ENCODE results near the gene ANAPC5. TPM values are rescaled to one million over a fixed set of nuclear protein-coding genes. Genes with fewer than 3 reads are reported as not detected.
"Not testable (repeated sequence)": the region's sequence is repeated elsewhere in the genome, so short reads cannot be mapped to it uniquely, and the experiment has no call there.

Gene ANAPC5
- total RNA-seq, 4 donors from 2014 or later, result 79.7 to 243 (median 107) TPM

DNA sequence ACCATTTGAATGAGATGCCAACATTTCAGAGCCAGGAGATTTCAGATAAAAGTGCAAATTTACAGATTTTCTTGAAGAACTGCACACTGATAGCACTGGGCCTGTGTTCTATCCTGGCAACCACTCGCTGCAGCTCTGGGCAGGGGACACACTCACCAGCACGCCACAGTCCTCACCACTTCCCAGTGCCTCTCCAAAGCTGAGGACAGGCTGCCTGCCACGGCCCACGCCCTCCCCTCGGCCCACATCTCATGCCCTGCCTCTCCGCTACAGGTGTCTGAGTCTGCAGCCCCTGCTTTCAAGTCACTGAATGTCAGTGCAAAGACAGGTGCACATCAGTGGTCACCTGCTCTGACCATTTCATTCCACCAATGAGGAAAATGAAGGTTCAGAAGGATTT is 68.4 kb downstream of the ANAPC5 start:
- no peak overlapping the region for H3K27ac ChIP-seq
- intact Hi-C loops (cut with DNase I; ENCODE audit: low total_unique reads), result no loop called here
- H3K4me3 ChIP-seq, result no peak overlapping the region
- H3K9me3 ChIP-seq, result no peaks in the 10 kb centered on the region
- peaks cover 0 to 12% of the 10 kb centered on the region in 2 donors for H3K4me1 ChIP-seq
- TF ChIP-seq, protein P1, sequence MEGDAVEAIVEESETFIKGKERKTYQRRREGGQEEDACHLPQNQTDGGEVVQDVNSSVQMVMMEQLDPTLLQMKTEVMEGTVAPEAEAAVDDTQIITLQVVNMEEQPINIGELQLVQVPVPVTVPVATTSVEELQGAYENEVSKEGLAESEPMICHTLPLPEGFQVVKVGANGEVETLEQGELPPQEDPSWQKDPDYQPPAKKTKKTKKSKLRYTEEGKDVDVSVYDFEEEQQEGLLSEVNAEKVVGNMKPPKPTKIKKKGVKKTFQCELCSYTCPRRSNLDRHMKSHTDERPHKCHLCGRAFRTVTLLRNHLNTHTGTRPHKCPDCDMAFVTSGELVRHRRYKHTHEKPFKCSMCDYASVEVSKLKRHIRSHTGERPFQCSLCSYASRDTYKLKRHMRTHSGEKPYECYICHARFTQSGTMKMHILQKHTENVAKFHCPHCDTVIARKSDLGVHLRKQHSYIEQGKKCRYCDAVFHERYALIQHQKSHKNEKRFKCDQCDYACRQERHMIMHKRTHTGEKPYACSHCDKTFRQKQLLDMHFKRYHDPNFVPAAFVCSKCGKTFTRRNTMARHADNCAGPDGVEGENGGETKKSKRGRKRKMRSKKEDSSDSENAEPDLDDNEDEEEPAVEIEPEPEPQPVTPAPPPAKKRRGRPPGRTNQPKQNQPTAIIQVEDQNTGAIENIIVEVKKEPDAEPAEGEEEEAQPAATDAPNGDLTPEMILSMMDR (IDR thresholded peaks at IDR 0.05), result no peak
- TF ChIP-seq POLR2A (IDR thresholded peaks at IDR 0.05), result no peak
- no peaks in the 10 kb centered on the region for H3K36me3 ChIP-seq
- no peak for DNase-seq
- no peaks in the 10 kb centered on the region for H3K27me3 ChIP-seq

DNA sequence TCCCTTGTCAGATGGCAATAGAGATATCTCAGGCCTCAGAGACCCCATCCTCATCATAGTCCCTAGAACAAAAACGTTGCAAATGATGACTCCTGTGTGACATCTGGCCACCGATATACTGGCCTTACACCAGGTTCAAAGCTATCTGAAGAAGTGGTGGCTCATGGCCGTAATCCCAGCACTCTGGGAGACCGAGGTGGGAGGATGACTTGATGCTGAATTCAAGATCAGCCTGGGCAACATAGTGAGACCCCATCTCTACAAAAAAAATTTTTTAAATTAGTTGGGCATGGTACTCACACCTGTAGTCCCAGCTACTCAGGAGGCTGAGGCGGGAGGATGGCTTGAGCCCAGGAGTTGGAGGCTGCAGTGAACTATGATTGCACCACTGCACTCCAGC is 68.8 kb downstream of the ANAPC5 start:
- no peak for DNase-seq
- Histone ChIP-seq H3K27me3 (no peaks in the 10 kb centered on the region), H3K27ac (no peak overlapping the region), H3K4me1 (peaks cover 0 to 8% of the 10 kb centered on the region in 2 donors), H3K9me3 (no peaks in the 10 kb centered on the region), H3K4me3 (no peak overlapping the region), H3K36me3 (no peaks in the 10 kb centered on the region)
- intact Hi-C loops (cut with DNase I; ENCODE audit: low total_unique reads), result no loop called here
- TF ChIP-seq POLR2A (IDR thresholded peaks at IDR 0.05), result no peak
- TF ChIP-seq, protein P1 (IDR thresholded peaks at IDR 0.05), result no peak

DNA sequence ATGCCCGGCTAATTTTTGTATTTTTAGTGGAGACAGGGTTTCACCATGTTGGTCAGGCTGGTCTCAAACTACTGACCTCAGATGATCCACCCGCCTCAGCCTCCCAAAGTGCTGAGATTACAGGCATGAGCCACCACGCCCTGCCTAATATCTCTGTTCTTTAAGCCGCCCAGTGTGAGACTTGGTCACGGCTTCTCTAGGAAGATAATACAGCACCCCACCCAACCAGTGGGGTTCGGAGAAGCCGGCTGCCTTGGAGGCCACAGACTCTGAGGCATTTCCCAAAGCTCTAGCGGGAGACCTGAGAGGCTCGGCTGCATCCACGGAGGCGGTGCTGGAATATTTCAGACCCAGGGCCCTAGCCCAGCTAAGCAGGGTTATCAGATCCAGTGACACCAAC is 69.3 kb downstream of the ANAPC5 start:
- intact Hi-C loops (cut with DNase I; ENCODE audit: low total_unique reads); H3K36me3 ChIP-seq; H3K27ac ChIP-seq; H3K4me3 ChIP-seq; H3K27me3 ChIP-seq; DNase-seq; H3K9me3 ChIP-seq; H3K4me1 ChIP-seq: not testable (repeated sequence)

DNA sequence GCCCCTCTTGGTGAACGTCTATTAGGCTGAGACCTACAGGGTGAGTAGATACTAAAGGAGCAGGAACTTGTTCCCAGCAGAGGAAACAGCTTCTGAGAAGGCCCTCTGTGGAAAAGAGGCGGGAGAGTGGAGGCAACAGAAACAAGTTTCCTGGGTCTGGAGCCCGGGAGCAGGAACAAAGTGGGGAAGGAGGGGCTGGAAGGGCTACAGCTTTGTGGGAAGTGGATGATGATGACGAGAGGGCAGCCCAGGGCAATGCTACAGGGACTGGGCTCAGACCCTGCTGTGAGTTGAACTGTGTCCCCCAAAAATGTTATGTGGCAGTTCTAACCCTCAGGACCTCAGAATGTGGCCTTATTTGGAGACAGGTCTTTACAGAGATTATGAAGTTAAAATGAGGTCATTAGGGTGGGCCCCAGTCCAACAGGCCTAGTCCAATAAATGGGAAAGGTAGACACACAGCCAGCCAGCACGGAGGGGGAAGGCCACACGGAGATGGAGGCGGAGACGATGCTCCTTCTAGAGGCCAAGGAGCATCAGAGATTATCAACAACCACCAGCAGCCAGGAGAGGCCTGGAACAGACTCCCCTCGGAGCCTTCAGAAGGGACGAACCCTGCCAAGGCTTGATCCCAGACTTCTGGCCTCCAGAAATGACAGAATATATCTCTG is 70.0 kb downstream of the ANAPC5 start:
- no peaks in the 10 kb centered on the region for H3K36me3 ChIP-seq
- TF ChIP-seq, protein P1 (IDR thresholded peaks at IDR 0.05), result no peak
- TF ChIP-seq POLR2A (IDR thresholded peaks at IDR 0.05), result no peak
- H3K27ac ChIP-seq, result peak overlapping the region in 1 of 2 donors; percentile 24
- H3K9me3 ChIP-seq, result no peaks in the 10 kb centered on the region
- H3K4me3 ChIP-seq, result no peak overlapping the region
- H3K4me1 ChIP-seq, result peaks cover 0 to 5% of the 10 kb centered on the region in 2 donors
- intact Hi-C loops (cut with DNase I; ENCODE audit: low total_unique reads), result no loop called here
- no peak for DNase-seq
- no peaks in the 10 kb centered on the region for H3K27me3 ChIP-seq

DNA sequence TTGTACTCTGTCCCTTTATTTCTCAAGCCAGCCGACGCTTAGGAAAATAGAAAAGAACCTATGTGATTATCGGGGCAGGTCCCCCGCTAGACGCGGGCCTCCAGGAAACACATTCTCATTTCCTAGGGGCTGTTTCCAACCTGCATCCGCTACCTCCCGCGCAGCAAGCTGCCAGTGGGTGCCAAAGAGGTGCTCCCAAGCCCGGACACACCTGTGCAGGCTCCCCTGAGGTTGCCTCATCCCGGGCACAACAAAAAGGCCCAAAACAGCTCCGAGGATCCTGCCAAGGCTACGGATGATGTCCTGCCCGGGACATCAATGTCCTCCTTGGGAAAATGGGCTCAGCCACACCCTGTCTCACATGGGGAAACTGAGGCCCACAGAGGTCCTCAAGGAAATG is 71.1 kb downstream of the ANAPC5 start:
- not testable (repeated sequence) for H3K27me3 ChIP-seq, H3K4me1 ChIP-seq, DNase-seq

DNA sequence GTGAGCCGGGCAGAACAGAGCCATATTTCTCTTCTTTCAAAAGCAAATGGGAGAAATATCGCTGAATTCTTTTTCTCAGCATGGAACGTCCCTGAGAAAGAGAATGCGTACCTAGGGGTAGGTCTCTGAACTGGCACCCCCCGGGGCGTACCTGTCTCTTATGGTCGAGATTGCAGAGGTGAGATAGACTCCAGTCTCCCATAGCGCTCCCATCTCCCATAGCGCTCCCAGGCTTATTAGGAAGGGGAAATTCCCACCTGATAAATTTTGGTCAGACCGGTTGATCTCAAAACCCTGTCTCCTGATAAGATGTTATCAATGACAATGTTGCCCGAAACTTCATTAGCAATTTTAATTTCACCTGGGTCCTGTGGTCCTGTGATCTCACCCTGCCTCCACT is 71.7 kb downstream of the ANAPC5 start:
- DNase-seq; H3K9me3 ChIP-seq; intact Hi-C loops (cut with DNase I; ENCODE audit: low total_unique reads); H3K36me3 ChIP-seq; H3K4me3 ChIP-seq; H3K27ac ChIP-seq; H3K4me1 ChIP-seq; H3K27me3 ChIP-seq: not testable (repeated sequence)

More for the DNA sequence above, 71.1 kb downstream of the ANAPC5 start:
- H3K27ac ChIP-seq; H3K36me3 ChIP-seq; H3K9me3 ChIP-seq; H3K4me3 ChIP-seq; intact Hi-C loops (cut with DNase I; ENCODE audit: low total_unique reads): not testable (repeated sequence)

DNA sequence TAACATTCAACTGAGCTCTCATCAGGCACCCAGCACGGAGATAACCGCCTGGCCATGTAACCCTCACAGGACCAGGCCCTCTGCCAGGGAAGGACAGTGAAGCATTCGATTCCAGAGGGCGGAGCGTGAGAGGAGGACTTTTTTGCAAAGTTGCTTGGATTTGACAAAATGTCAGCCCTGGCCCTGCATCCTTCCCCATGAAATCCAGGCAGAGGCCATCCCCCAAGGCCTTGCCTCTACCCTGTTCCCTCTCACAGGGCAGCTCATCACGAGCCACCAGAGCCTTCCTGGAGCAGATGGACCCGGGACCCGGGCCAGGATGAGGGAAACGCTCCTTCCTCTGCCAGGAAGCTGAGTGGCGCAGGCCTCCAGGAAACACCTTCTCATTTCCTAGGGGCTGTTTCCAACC is 72.7 kb downstream of the ANAPC5 start:
- DNase-seq, result peak; percentile 54 to 65
- no peaks in the 10 kb centered on the region for H3K9me3 ChIP-seq
- no peak overlapping the region for H3K4me3 ChIP-seq
- peak overlapping the region; percentile 53 to 70 for H3K27ac ChIP-seq
- H3K27me3 ChIP-seq, result no peaks in the 10 kb centered on the region
- peaks cover 0 to 5% of the 10 kb centered on the region in 2 donors for H3K4me1 ChIP-seq
- intact Hi-C loops (cut with DNase I; ENCODE audit: low total_unique reads), result no loop called here
- TF ChIP-seq POLR2A (IDR thresholded peaks at IDR 0.05), result no peak
- TF ChIP-seq, protein P1 (IDR thresholded peaks at IDR 0.05), result no peak
- H3K36me3 ChIP-seq, result no peaks in the 10 kb centered on the region

Measured in uterus (tissue), 4 donors.